AG04449 (cell line): ENCODE data around the gene HMGCS2.

Source experiments
- CTCF ChIA-PET: fragments of 350-600 bp; formaldehyde crosslinking; extraction: SDS; loops from one replicate; lab custom pipeline; 2021; ENCODE audit warnings: antibody characterized with exemption; lab: Yijun Ruan, JAX
- POLR2A ChIA-PET: fragments of 400-600, 350-600 bp; formaldehyde crosslinking; extraction: SDS; loops from one replicate; lab custom pipeline; 2020; ENCODE audit warnings: antibody characterized with exemption, inconsistent platforms; lab: Yijun Ruan, JAX
- DNase-seq: peaks from one replicate; pipeline ENCODE4 v3.0.0-alpha.2; 2010; ENCODE audit warnings: low read depth, low spot score
- H3K4me3 ChIP-seq: 2 replicates; pipeline ENCODE4 v1.5.1; 2011; ENCODE audit warnings: low read depth, mild to moderate bottlenecking, control low read depth, low read length
- TF ChIP-seq, protein P1 (sequence below): IDR thresholded peaks from one replicate; pipeline ENCODE4 v1.5.1; 2011; ENCODE audit warnings: mild to moderate bottlenecking, moderate library complexity, low read length, control low read depth, inconsistent platforms; ENCODE audit not compliant: insufficient read depth; ENCODE audit errors: missing control alignments

The HMGCS2 gene

DNA sequence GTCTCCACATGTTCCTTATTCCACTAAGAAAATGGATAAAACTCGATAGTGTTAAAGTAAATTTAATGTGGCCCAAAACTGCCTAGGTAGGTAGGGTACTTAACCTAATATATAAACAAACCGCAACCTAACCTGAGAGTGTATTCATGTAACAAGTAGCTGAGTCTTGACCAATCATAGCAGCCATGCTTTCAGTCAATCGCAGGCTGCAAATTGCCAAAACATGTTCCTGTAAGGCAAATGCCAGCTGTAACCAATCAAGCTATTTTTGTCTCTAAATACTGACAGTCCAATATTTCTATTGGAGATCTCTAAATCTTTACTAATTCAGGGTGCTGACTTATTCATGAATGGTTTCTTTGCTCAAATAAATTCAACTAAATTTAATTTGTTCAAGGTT, 3.1 kb upstream of the HMGCS2 start:
- CTCF ChIA-PET, result interaction anchor here (1.5 to 1.8 kb wide), 2 partner anchors 28 to 37 kb away, joined by 5 read pairs; no protein-coding TSS in a partner anchor
- no peak for DNase-seq
- POLR2A ChIA-PET, result no interaction called here
- no peak overlapping the region for H3K4me3 ChIP-seq
- TF ChIP-seq, protein P1, sequence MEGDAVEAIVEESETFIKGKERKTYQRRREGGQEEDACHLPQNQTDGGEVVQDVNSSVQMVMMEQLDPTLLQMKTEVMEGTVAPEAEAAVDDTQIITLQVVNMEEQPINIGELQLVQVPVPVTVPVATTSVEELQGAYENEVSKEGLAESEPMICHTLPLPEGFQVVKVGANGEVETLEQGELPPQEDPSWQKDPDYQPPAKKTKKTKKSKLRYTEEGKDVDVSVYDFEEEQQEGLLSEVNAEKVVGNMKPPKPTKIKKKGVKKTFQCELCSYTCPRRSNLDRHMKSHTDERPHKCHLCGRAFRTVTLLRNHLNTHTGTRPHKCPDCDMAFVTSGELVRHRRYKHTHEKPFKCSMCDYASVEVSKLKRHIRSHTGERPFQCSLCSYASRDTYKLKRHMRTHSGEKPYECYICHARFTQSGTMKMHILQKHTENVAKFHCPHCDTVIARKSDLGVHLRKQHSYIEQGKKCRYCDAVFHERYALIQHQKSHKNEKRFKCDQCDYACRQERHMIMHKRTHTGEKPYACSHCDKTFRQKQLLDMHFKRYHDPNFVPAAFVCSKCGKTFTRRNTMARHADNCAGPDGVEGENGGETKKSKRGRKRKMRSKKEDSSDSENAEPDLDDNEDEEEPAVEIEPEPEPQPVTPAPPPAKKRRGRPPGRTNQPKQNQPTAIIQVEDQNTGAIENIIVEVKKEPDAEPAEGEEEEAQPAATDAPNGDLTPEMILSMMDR, result no peak

DNA sequence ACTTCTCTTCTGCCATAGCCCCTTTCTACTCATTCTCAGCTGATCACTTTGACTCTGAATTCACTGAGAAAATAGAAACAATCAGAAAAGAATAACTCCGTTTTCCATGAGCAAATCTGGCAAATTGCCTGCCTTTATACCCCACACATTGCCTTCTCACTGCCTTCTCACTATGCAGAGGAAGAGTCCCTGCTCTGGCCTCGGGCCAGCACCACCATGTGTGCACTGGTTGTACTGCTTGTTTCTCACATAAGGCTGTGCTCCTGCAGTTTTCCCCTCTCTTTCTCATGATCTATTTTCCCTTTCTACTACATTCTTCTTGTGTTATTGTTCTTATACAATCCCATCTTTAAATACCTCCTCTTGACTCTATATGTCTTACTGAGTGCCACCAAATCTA, 2.3 kb upstream of the HMGCS2 start:
- no peak overlapping the region for H3K4me3 ChIP-seq
- ChIA-PET CTCF (interaction anchor here (1.5 to 1.8 kb wide), 2 partner anchors 27 to 38 kb away, joined by 5 read pairs; no protein-coding TSS in a partner anchor), POLR2A (no interaction called here)
- DNase-seq, result no peak
- TF ChIP-seq, protein P1, result no peak

DNA sequence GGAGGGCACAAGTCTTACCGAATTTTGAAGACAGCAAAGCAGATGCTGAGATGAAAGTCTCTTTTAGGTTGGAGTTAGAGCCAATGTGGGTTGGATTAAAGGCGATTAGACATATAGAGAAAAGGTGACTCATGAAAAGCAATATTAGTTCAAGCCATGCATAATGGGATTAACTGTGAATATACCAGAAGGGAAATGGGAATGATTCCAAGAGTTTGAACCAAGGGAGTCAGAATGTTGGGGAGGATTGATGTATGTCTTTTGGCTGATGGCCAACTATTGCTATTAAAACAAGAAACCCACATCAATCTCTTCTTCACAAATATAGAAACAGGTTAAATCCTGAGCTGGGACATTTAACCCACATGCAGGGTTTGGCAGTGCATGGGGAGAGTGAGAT, 1.2 kb downstream of the HMGCS2 start:
- CTCF ChIA-PET, result interaction anchor here (0.6 to 1.6 kb wide), 2 partner anchors 16 to 41 kb away, joined by 4 read pairs; no protein-coding TSS in a partner anchor
- TF ChIP-seq, protein P1, result no peak
- DNase-seq, result no peak
- no peak overlapping the region for H3K4me3 ChIP-seq
- POLR2A ChIA-PET, result no interaction called here

DNA sequence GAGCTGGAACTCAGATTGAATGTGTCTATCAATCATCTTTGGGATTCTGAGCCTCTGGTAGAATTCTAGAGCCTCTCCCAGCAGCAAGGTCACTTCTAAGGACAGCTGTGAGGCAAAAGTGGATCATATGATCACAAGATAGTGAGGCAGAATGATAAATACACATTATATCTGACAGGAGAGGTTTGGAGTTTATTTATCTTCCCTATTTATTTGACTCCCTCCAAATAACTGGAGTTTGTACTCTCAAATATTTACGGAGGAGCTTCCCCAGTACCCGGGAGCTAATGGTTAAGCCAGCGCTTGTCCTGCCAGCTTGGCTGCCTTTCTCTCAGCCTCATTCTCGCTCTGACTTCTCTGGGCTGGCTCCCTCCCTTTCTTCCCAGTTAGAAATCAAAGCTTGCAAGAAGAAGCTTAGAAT, 2.3 kb downstream of the HMGCS2 start:
- no peak overlapping the region for H3K4me3 ChIP-seq
- no peak for DNase-seq
- ChIA-PET POLR2A (no interaction called here), CTCF (interaction anchor here (0.9 to 1.6 kb wide), 3 partner anchors 22 to 103 kb away, joined by 3 to 6 read pairs (median 4); no protein-coding TSS in a partner anchor)
- TF ChIP-seq, protein P1, result no peak

DNA sequence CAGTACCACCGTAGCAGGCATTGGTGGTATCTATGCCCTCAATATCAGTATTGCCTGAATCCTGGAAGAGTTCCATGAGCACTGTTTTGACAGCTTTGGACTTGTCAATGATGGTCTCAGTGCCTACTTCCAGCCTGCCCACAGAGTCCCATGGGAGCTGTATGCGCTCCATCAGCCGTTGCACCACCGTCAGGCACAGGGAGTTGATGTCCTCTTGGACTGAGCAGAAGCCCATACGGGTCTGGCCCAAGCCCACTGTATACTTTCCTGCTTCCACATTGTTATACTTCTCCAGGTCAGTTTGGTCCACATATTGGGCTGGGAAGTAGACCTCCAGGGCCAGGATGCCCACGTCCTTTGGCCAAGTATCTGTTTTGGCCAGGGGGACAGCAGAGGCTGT, 4.5 kb downstream of the HMGCS2 start:
- TF ChIP-seq, protein P1, result no peak
- no peak for DNase-seq
- ChIA-PET POLR2A (no interaction called here), CTCF (interaction anchor here (0.6 to 1.6 kb wide), 3 partner anchors 20 to 54 kb away, joined by 3 to 4 read pairs (median 4); no protein-coding TSS in a partner anchor)
- no peak overlapping the region for H3K4me3 ChIP-seq

DNA sequence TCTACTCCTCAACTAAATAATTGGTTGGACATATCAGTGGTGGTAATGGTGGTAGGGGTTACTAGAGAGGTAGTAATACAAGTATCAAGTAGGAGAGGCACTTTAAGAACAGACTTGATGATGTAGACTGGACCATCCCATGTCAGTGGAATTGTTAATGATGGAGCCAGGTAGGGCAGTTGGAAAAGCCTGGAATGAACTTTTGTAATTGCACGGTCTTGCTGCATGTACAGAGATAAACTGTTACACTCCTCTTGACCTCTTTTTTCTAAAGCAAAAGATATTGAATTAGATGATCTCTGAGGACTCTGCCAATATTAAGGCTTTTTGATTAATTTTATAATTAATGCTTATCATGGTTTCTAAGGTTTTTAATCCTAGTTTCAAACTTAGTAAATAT, 5.8 kb downstream of the HMGCS2 start:
- DNase-seq, result no peak
- ChIA-PET POLR2A (no interaction called here), CTCF (interaction anchor here (1.6 kb wide), 1 partner anchor 46 kb away, joined by 4 read pairs; no protein-coding TSS in a partner anchor)
- H3K4me3 ChIP-seq, result no peak overlapping the region
- TF ChIP-seq, protein P1, result no peak
